HG02938 (cell line): Measurements from ENCODE around the gene SCN10A.
A peak's percentile ranks its signal among the peaks of the same experiment; 100 is the strongest.

Experiments
- ATAC-seq: cut with Tn5 transposase; IDR thresholded peaks from one replicate; pipeline ENCODE4 v1.9.1; 2021; ENCODE audit warnings: mild to moderate bottlenecking, moderate library complexity; ENCODE audit not compliant: unreplicated experiment

The SCN10A gene

DNA sequence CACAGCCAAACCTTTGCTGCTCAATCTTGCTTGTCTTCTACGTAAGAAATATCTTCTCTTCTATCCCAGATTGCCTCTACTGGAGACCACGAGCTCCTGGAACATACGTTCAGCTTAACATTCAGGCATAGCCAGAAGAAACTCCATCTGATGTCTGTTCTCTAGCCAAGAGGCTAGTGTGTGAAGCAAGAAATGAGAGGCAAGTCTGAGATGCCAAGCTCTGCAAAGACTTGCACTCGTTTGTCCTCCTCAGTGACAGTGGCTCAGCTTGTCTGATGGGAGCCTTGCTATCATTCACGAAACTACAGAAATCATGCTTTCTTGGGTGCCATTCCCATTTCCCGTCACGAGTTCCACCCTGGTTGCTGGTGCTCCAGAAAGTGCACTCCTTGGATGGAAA is at the start of gene SCN10A:
TSS of gene SCN10A (minus strand) at position 192 of the 400 bp plus-strand sequence. CDS start 22,207 bp downstream, outside the sequence.
- no peak for ATAC-seq

DNA sequence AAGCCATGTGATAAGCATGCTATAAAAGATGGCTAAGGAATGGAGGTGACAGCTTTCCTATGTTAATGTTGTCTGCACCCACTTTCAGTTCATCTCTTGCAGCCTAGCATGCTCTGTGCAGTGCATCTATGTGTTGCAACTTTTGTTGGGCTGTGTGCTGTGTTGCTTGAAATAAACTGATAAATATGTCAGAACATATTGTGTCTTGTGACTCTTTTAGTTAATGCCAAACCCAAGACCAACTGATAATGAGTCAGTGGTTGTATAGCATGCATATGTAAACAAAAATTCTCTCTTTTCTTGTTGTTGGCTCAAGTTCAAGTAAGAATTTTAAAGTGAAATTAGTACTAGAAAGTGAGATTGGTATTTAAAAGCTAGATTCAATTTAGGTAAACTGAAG is 37.0 kb upstream of the SCN10A start:
- no peak for ATAC-seq

DNA sequence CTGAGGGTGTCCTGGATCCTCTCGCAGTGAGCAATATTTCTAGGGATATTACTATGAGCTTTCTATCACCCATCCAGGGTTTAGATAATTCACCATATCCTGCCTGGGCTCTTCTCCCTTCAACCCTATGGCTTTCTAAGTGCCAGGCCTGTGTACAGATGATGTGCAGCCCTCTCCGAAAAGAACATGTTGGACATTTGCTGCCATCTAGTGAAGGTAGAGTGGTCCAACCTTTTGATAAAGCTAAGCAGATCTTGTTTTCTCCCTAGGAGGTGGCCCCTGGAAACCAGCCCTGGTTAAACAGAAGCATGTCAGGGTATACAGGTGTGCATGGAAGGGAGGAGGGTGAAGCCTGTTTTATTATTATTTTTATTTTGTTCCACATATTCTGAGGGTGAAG is 27.9 kb upstream of the SCN10A start:
- no peak for ATAC-seq

DNA sequence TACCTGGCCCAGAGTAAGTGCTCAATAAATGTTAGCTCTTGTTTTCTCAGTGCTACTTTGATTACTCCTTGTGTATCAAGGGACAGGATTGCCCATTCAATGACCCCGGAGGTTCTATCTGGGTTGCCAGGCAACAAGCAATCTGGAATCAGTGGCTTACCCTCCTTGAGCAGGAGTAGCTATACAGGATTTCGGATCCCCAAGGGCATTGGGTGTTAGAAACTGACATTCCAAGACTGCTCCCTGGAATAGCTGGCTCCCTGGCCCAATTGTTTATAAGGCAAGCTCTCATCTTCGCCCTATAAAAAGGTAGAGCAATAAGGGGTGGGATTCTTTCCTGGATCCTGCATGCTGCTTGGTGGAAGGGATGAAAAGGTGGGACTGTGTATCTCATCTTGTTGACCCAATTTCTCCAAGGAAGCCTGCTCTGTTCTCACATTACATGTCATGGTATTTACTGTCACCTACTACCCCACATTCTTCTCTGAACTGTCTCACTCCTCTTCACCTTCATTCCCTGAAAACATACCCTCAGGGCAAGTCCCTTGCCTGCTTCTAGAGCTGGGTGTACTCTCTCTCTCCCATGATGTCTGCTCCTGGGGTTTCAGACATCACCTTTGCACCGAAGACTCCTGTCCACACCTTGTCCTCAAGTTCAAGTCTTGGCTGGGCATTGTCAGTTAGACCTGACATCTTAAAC is 26.4 kb upstream of the SCN10A start:
- ATAC-seq: no peak

DNA sequence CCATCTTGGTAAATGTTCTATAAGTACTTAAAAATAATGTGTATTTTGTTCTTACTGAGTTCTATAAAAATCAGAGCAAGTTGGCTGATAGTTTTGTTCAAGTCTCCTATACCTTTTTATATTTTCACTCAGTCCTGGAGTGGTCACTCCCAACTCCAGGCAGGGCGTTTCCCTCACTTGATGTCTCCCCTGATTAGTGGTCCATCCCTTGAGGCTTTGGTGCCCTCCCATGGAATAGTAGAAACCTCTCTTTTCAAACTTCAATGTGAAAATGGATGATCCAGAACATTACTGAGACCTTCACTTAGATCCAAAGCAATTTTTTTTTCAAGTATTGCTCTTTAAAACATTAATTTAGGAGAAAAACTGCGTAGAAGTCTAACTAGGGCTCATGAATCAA is 25.0 kb upstream of the SCN10A start:
- ATAC-seq: no peak

DNA sequence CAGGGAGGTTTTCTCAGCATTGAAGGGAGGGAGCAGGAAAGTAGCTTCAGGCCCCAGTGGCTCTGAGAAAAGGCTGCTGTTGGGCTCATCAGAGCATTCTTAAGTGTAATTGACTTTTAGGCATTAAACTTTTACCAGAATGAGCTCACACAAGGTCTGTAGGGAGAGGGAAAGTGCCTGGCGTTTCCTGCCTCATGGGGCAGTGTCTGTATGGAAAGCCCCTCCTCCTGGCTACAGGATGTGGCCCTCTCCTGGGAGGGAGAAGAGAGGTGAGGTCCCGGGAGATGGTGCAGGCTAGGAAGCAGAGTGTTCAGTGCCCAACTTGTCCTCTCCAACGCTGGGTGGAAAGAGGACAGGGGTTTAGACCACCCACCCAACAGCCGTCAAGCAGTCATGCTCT is 21.3 kb upstream of the SCN10A start:
- no peak for ATAC-seq

DNA sequence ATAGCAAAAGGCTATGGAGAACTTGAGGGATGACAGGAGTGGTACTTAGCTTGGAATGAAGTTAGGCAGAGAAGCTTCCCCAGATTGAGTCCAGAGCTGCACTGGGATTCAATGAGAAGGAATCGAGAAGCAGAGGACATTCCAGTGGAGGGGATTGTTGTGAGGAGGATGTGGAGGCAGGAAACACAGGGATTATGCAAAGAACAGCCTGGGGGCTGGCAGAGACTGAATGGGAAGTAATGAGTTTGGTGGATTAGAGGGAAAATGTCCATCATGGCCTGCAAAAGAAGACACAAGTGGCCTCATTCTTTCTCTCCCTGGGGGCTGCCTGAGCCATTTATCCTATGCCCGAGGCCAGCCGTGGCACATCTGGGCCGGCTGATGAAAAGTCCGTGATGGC is 20.5 kb upstream of the SCN10A start:
- no peak for ATAC-seq

DNA sequence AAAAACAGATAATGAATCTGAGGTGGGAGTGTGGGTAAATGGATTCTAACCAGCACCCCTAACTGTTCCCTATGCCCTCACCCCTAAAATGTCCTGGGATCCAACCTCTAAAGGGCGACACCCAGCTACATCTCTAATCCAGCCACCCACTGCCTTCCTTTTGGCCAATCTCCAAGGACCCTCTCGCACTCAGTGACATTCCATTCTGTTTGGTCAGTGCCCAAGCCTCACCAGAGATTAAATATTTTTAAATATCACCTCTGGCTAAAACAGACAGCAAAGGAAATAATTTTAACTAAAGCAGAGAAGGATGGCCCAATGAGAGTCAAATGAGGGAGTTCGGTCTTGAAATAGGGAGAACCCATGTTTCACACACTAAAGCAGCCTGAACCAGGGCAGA is 19.9 kb upstream of the SCN10A start:
- no peak for ATAC-seq

DNA sequence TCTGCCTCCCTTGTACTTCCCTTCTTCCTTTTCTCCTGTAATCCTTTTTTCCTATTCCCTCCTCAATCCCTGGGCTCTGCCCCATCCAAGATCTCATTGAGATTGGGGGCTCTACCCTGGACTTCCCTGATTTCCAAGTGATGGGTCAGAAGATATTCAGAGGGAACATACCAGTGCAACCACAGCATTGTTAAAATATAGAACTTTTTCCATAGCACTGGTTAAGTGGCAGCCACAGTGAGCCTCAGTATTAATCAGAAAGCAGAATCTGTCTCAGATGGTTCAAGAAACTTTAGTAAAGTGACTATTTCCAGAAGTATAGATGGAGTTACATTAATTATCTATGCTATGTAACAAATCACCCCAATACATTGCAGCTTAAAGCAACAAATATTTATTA is 18.7 kb upstream of the SCN10A start:
- ATAC-seq: no peak

DNA sequence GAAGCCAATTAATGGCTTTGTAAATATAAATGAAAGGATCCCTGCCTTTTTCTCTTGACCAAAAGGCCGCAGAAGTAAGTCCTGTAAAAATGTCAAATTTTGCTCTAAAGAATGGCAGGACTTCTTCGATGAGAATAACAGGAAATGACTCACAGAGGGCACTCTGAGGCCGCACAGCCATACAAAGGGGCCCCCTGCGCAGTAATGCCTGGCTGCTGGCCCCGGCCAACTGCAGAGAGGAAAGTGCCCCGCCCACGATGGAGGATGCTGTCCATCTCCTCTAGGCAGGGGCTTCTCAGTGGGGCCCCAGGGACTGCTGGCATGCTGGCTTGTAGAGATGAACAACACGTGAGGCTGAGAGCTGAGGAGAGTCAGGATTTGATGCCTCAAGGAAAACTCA is 18.1 kb upstream of the SCN10A start:
- ATAC-seq: no peak

DNA sequence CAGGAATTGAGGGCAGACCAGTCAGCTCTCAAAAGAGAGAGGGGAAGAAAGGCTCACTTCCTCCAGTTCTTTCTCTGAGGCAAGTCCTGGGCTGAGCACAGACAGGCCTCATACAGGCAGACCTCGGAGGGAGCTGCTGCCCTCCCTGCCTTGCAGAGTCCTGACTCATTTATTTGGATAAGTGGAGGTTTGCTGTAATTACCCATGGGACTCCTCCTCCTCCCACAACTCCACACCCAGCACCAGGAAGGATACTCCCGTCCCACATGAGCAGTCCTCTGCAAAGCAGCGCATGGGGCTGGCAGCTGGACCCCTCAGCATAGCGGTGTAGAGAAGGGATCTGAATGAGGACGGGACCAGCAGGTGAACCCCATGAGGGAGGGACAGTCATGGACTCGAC is 13.4 kb upstream of the SCN10A start:
- no peak for ATAC-seq

DNA sequence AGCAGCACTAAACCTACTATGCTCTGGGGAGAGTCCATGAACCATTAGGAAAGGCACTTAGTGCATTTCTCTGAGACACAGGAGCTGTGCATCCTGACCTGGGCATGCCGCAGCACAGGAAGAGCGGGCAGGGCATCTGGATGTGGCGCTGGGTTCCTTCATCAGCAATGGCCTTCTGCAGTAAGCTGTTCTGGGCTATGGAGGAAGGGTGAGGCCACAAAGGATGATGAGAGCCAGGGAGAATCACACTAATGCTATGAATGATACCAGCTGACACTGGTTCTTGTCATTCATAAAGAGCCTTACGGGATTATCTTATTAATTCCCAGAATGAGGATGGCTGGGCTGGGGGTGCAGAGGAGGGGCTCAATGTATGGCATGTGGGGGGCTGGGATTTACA is 12.7 kb upstream of the SCN10A start:
- no peak for ATAC-seq

DNA sequence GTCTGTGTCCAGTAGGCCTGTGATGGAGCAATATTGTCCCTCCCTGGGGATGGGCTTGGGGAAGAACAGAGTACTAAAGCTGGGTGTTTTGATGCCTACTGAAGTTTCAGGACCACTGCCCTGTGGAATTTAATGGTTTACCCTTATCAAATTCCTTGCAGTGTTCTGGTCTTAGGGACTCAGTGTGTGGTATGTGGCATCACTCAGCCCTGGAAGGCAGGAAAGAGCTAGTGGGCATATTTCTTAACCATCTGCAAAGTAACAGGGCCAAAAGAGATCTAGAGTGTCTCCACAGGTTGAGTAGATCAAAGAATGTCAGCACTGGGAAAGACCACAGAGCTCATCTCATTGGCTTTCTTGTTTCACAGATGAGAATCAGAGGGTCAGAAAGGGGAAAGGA is 11.8 kb upstream of the SCN10A start:
- no peak for ATAC-seq

DNA sequence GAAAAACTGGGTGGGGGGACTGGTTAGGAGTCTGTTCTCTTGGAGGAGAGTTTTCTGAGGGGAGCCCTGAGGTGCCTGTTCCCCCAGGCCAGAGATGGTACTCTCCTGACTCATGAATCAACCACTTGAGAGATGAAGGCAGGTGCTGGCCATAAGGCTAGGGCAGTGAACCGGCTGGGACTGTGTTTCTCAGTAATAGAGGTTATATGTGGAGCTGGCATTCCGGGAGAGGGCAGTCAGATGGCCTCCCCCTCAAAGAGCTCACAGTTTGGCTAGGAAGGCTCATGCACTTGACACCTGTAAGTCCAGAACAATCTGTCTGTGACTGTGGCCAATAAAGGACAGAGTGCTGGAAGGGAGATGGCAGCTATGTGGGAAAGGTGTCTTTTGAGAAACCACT is 10.0 kb upstream of the SCN10A start:
- ATAC-seq: no peak

DNA sequence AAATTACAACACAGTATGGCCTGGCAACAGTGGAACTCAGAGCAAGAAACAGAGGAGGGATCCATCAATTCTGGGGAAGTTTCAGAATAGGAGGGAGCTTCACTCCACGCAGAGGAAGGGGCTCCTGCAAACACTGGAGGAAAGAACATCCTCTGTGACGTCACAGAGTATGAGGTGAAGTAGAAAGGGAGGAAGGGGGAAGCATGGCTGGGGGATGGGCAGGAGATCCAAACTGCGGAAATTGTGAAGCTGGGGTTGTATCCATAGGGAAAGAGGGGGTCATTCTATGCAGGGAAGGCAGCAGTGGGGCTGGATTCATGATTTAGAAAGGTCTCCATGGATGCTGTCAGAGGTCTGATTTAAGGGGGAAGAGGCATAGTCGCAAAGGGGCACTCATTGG is 8.3 kb upstream of the SCN10A start:
- ATAC-seq: no peak

DNA sequence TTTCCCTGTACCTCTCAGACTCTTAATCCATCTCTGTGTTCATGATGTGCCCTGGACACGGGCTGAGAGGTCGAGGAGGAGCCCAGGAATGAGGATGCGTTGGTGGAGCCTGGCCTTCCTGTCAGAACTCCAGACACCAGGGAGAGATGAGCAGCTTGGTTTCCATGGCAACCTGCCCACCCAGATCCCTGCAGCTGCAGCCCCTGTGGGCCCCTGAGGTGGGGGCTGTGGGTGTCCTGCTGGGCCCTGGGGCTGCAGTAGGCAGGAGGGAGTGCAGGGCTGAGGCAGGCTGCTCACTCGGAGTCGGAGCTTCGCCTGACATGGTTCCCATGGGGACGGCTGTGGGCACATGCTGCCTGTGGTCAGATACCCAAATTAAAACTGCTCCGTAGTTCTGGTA is 7.7 kb upstream of the SCN10A start:
- ATAC-seq: no peak

DNA sequence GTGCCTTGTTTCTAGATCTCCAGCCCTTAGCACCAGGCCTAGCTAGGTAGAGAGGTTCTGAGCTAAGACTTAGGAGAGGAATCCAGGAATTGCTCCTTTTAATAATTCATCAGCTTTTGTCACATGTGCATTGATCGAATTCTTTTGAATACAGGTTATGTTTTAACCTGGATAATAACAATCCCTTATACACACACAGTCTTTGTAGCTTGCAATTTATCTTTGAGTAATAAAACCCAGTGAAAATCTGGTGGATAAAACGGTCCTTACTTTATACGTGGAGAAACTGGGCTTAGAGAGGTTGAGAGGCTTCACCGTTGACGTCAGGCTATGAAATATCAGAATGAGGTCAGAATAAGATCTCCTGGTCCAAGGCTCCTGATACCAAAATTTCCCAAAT is 7.2 kb upstream of the SCN10A start:
- no peak for ATAC-seq

DNA sequence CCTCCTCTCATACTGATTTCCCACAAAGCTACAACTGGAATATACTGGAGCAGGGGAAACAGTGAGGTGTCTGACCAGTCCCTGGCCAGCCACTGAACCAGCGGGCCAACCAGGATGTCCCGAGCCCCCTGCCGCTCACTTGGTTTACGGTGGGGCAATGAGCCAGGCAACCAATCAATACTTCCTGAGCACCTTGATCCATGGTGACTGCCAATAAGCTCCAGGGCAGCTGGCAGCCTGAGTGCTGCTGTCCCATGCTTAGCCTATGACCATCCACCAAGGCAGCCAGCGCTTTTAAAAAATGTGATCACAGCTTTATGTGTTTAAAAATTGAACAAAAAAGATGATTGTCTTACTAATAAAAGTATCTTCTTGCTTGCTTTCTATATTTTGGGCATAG is 4.2 kb downstream of the SCN10A start:
- ATAC-seq: no peak

DNA sequence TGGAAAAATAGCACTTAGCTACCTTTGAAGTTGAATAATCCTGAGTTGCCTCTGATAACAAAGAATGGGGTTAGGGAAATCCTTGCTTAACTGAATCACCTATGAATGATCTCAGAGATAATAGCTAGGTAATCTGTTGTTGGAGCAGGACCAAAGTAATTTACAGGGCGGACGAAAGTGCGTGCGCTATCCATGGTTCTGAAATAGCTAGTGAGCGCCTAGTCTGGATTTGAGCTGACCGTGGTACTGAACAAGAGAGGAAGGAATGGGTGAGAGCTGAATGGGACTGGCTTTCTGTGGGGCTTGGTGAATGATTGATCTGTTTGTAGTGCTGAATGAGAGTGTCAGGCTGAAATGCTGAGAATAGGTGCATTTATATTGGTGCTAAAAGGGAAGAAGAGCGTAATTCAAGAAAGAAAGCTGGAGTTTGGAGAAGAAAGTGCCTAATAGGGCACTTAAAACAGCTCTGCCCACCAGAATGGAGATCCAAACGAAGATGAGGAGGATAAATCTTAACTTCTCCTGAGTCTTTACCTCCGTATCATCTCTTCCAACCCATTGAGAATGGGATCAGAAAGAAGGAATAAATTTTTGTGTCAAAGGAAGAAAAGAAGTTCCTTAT is 10.1 kb downstream of the SCN10A start:
- ATAC-seq: peak; percentile 51

DNA sequence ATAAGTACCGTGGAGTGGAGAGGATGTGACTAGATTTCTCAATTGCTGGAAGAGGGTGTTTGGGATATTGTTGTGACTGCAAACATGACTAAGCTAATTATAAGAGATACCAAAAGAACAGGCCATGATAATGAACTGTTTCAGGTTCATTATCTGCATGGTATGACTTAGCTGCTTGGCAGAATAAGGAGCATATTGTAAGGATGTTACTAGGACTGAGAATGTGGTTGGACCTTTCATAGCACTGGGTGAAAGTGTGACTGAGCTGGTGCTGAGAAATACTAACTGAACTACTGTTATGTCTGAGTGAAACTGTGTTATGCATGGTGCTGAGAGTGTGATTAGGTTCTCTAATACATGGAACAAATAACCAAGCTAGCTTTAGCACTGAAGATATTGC is 11.0 kb downstream of the SCN10A start:
- no peak for ATAC-seq

DNA sequence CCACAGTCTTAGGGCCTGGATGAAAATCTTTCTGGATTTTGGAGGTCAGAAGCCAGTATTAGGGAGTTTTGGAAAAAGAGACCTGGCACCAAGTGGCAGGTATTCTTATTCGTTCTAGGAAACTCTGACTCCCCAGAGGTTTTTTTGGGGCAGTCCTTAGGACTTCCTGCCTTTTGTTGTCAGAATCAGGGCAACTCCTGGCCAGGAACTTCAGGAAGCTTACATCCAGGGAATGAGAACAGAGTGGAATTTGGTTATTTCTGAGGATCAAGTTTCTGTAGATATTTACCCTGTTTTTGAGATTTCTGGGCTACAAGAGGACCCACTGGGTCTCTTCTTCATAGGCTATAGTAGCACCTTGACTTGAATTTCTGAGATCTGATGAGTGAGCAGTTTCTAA is 15.5 kb downstream of the SCN10A start:
- ATAC-seq: no peak

DNA sequence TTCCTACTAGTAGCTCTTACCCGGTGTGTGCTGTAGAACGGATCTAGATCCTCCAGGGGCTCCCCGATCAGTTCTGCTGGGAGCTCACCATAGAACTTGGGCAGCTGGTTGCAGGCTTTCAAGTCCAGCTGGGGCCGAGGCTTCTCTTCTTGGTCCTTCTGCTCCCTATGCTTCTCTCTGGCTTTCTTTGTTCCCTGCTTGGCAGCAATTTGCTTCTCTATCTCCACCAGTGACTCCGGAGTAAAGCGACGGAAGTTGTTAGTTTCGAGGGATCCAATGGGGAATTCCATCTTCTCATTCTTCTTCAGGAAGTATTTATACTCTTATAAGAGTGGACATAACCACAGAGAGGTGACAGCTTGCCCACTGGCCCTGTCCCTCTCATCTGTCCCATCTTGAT is 22.3 kb downstream of the SCN10A start:
- no peak for ATAC-seq

DNA sequence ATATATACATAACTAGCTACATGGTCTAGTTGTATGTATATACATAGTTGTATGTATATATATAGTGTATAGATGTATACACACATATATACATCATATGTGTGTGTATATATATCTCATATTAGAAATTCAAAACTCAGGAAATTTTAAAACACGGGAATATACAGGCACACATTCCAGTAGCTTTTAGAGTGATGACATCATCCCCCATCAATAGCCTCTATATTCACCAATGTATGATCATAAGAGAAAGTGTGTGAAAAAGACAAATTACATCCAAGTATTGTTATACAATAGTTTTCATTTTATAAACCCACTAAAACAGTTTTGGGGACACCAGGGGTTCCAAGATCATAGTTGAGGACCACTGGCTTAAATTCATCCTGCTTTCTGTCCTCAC is 23.0 kb downstream of the SCN10A start:
- no peak for ATAC-seq
